Heart left ventricle (tissue), 13 donors: ENCODE measurements around the gene GAS7.

Experiments
- CTCF ChIP-seq, 12 donors: fragments of 200-600 bp; sonication (generic) in 4 of 12; IDR thresholded peaks; one replicate each; pipeline versions ENCODE4 v1.5.0 to v1.8.0; 2018 to 2022; ENCODE audit warnings: antibody characterized with exemption in 12 of 12, mild to moderate bottlenecking in 5 of 12
- POLR2A ChIP-seq, 2 donors: fragments of 450-650 bp; IDR thresholded peaks; one replicate each; pipeline ENCODE4 v1.6.1; 2017; ENCODE audit warnings: antibody characterized with exemption in 2 of 2, mild to moderate bottlenecking in 2 of 2, moderate library complexity in 2 of 2
- donor health status: ischemic (EF 13 %, LVEDD 7.1; RV severe dilation, severe dysfunction).
- donor health status: DM: no; HTN: yes; CAD: no.
- donor health status: DM: no; HTN: no; CAD: no.
- donor health status: ischemic (EF 25% LVEDD 6.9; RV normal size, moderate dysfunction).
- donor health status: ischemic (EF 25% LVEDD 5.7; RV mildly dilated, moderate dysfunction).
- donor health status: ischemic (EF 35%, LVEDD 5.7; RV mildly dilated, moderate dysfunction).
- donor health status: nonischemic (EF 11% LVEDD 7.7; RV severe dilation, severe dysfunction).
- donor health status: DM: yes; HTN: yes; CAD: no.
- donor health status: PGD.
- donor health status: ischemic (EF 29% LVEDD 5.4; RV normal size, mild dysfunction).
- donor health status: nonischemic (EF 23%, LVEDD 6.1; RV moderate dilation, normal function).

GRCh38 chr17:10136258-10136981 lies 62.0 kb downstream of the GAS7 start:
- TF ChIP-seq CTCF (IDR thresholded peaks at IDR 0.05) (no peak), POLR2A (IDR thresholded peaks at IDR 0.05) (no peak)
